Right atrium auricular region (tissue), 2 donors: ENCODE measurements around the gene RPEL1. TPM values are rescaled to one million over a fixed set of nuclear protein-coding genes. Genes with fewer than 3 reads are reported as not detected.
"Not testable (repeated sequence)": the region's sequence is repeated elsewhere in the genome, so short reads cannot be mapped to it uniquely, and the experiment has no call there.

Source experiments
- DNase-seq: peaks from one replicate; pipeline ENCODE4 v3.0.0-alpha.2; 2019; ENCODE audit warnings: low spot score
- H3K27ac ChIP-seq, 2 donors: fragments of 200-600 bp; sonication (generic); 1 replicate in 1 of 2; 2 replicates in 1 of 2; pipeline ENCODE4 v1.5.1; 2016 to 2019
- H3K27me3 ChIP-seq, 2 donors: fragments of 200-600 bp; sonication (generic); one replicate each; pipeline versions ENCODE4 v1.5.1 to v1.6.0; 2017 to 2019
- H3K36me3 ChIP-seq: fragments of 200-600 bp; sonication (generic); one replicate; pipeline ENCODE4 v1.5.1; 2016
- H3K4me1 ChIP-seq, 2 donors: fragments of 200-600 bp; sonication (generic); one replicate each; pipeline versions ENCODE4 v1.5.1 to v1.6.0; 2017 to 2019
- H3K4me3 ChIP-seq, 2 donors: fragments of 200-600 bp; sonication (generic); 1 replicate in 1 of 2; 2 replicates in 1 of 2; pipeline ENCODE4 v1.5.1; 2017 to 2019; ENCODE audit warnings: mild to moderate bottlenecking in 1 of 2, moderate library complexity in 1 of 2
- H3K9me3 ChIP-seq, 2 donors: fragments of 200-600 bp; sonication (generic); one replicate each; pipeline ENCODE4 v1.5.1; 2019
- CTCF ChIP-seq, 2 donors: fragments of 200-600 bp; sonication (generic); IDR thresholded peaks; one replicate each; pipeline ENCODE4 v1.5.1; 2019; ENCODE audit warnings: antibody characterized with exemption in 2 of 2
- total RNA-seq, 2 donors: library from RNA; depleted of rRNA; stranded (reverse); fragments of >200 nt; gene quantifications; one replicate each; pipeline ENCODE4 v1.1.0, GENCODE V29; 2016

The RPEL1 gene
- total RNA-seq, 2 donors from 2014 or later, result not detected

GRCh38 chr10:103202319-103202718 lies 43.4 kb upstream of the RPEL1 start:
- no peaks in the 10 kb centered on the region for H3K36me3 ChIP-seq
- H3K27me3 ChIP-seq, result no peaks in the 10 kb centered on the region
- TF ChIP-seq CTCF (IDR thresholded peaks at IDR 0.05), result no peak
- no peak overlapping the region for H3K27ac ChIP-seq
- H3K4me3 ChIP-seq, result no peak overlapping the region
- no peaks in the 10 kb centered on the region for H3K9me3 ChIP-seq
- peaks cover 0 to 4% of the 10 kb centered on the region in 2 donors for H3K4me1 ChIP-seq
- no peak for DNase-seq

- no peak for TF ChIP-seq CTCF (IDR thresholded peaks at IDR 0.05)
- Histone ChIP-seq H3K36me3 (no peaks in the 10 kb centered on the region), H3K9me3 (no peaks in the 10 kb centered on the region), H3K4me1 (no peaks in the 10 kb centered on the region), H3K27me3 (no peaks in the 10 kb centered on the region), H3K4me3 (no peak overlapping the region), H3K27ac (no peak overlapping the region)
- DNase-seq, result no peak
Measured at GRCh38 chr10:103203466-103203865, 42.2 kb upstream of the RPEL1 start.

GRCh38 chr10:103204353-103205255 lies 41.1 kb upstream of the RPEL1 start:
- TF ChIP-seq CTCF (IDR thresholded peaks at IDR 0.05), result no peak
- DNase-seq, result no peak
- H3K27me3 ChIP-seq, result no peaks in the 10 kb centered on the region
- H3K9me3 ChIP-seq, result no peaks in the 10 kb centered on the region
- H3K36me3 ChIP-seq, result no peaks in the 10 kb centered on the region
- no peaks in the 10 kb centered on the region for H3K4me1 ChIP-seq
- H3K27ac ChIP-seq, result no peak overlapping the region
- H3K4me3 ChIP-seq, result no peak overlapping the region

GRCh38 chr10:103205401-103205800 lies 40.3 kb upstream of the RPEL1 start:
- H3K27ac ChIP-seq, H3K4me1 ChIP-seq, H3K36me3 ChIP-seq, H3K4me3 ChIP-seq, H3K9me3 ChIP-seq, DNase-seq, H3K27me3 ChIP-seq: not testable (repeated sequence)

- not testable (repeated sequence) for H3K27me3 ChIP-seq, H3K4me3 ChIP-seq, DNase-seq, H3K36me3 ChIP-seq, H3K9me3 ChIP-seq, H3K4me1 ChIP-seq, H3K27ac ChIP-seq
Measured at GRCh38 chr10:103206715-103207114, 39.0 kb upstream of the RPEL1 start.

GRCh38 chr10:103207141-103207540 lies 38.5 kb upstream of the RPEL1 start:
- no peaks in the 10 kb centered on the region for H3K27me3 ChIP-seq
- H3K4me1 ChIP-seq, result no peaks in the 10 kb centered on the region
- no peaks in the 10 kb centered on the region for H3K36me3 ChIP-seq
- H3K9me3 ChIP-seq, result no peaks in the 10 kb centered on the region
- no peak for TF ChIP-seq CTCF (IDR thresholded peaks at IDR 0.05)
- H3K4me3 ChIP-seq, result no peak overlapping the region
- DNase-seq, result no peak
- no peak overlapping the region for H3K27ac ChIP-seq

GRCh38 chr10:103207643-103208042 lies 38.0 kb upstream of the RPEL1 start:
- H3K9me3 ChIP-seq, H3K36me3 ChIP-seq, H3K4me1 ChIP-seq, H3K27me3 ChIP-seq, H3K4me3 ChIP-seq, H3K27ac ChIP-seq, DNase-seq: not testable (repeated sequence)

- H3K27me3 ChIP-seq, H3K36me3 ChIP-seq, H3K27ac ChIP-seq, H3K4me1 ChIP-seq, H3K4me3 ChIP-seq, DNase-seq, H3K9me3 ChIP-seq: not testable (repeated sequence)
Measured at GRCh38 chr10:103210262-103210661, 35.4 kb upstream of the RPEL1 start.
